Ramos (cell line): ENCODE measurements around the gene ISOC1.

Experiments
- in situ Hi-C: fragments of 300-500 bp; cut with MboI; formaldehyde crosslinking; loops from one replicate; pipeline ENCODE4 v1.14.3; 2022; ENCODE audit warnings: low sequenced_read_pairs; ENCODE audit not compliant: unreplicated experiment

ISOC1 gene

GRCh38 chr5:129094924-129095899 lies 663 bp downstream of the ISOC1 start:
- in situ Hi-C loops = no loop called here

GRCh38 chr5:129096382-129096991 lies 1.9 kb downstream of the ISOC1 start:
- in situ Hi-C loops = no loop called here

- in situ Hi-C loops = no loop called here
Measured at GRCh38 chr5:129097498-129098296, 3.1 kb downstream of the ISOC1 start.

GRCh38 chr5:129098488-129099183 lies 4.1 kb downstream of the ISOC1 start:
- in situ Hi-C loops = no loop called here

- in situ Hi-C loops = no loop called here
Measured at GRCh38 chr5:129099184-129099569, 4.6 kb downstream of the ISOC1 start.

GRCh38 chr5:129101794-129102193 lies 7.2 kb downstream of the ISOC1 start:
- in situ Hi-C loops = no loop called here

- in situ Hi-C loops = no loop called here
Measured at GRCh38 chr5:129103397-129103796, 8.8 kb downstream of the ISOC1 start.

GRCh38 chr5:129104915-129105455 lies 10.4 kb downstream of the ISOC1 start:
- in situ Hi-C loops = no loop called here

GRCh38 chr5:129107637-129108036 lies 13.1 kb downstream of the ISOC1 start:
- in situ Hi-C loops = no loop called here

- in situ Hi-C loops = no loop called here
Measured at GRCh38 chr5:129110742-129111141, 16.2 kb downstream of the ISOC1 start.

- in situ Hi-C loops = no loop called here
Measured at GRCh38 chr5:129111351-129111750, 16.8 kb downstream of the ISOC1 start.

GRCh38 chr5:129112295-129112694 lies 17.7 kb downstream of the ISOC1 start:
- in situ Hi-C loops = no loop called here

- in situ Hi-C loops = no loop called here
Measured at GRCh38 chr5:129113867-129114266, 19.3 kb downstream of the ISOC1 start.

GRCh38 chr5:129114539-129115193 lies 20.1 kb downstream of the ISOC1 start:
- in situ Hi-C loops = no loop called here

- in situ Hi-C loops = no loop called here
Measured at GRCh38 chr5:129115680-129116079, 21.1 kb downstream of the ISOC1 start.

- in situ Hi-C loops = no loop called here
Measured at GRCh38 chr5:129116797-129117196, 22.2 kb downstream of the ISOC1 start.

GRCh38 chr5:129118405-129118804 lies 23.9 kb downstream of the ISOC1 start:
- in situ Hi-C loops = no loop called here

GRCh38 chr5:129118826-129119225 lies 24.3 kb downstream of the ISOC1 start:
- in situ Hi-C loops = no loop called here

- in situ Hi-C loops = no loop called here
Measured at GRCh38 chr5:129120158-129120581, 25.6 kb downstream of the ISOC1 start.
